HCT116 (cell line): ENCODE measurements around the gene PNPLA6. TPM values are rescaled to one million over a fixed set of nuclear protein-coding genes. Genes with fewer than 3 reads are reported as not detected.

Source experiments
- ATAC-seq: fragments of 200-7000 bp; cut with Tn5 transposase; 2 replicates; pipeline ENCODE4 v1.9.1; 2020; ENCODE audit warnings: mild to moderate bottlenecking, moderate library complexity
- BruUV-seq: library from RNA; stranded (reverse); fragments of 400-500 nt; replicated peaks from 2 replicates; lab custom pipeline; 2021; lab: Mats Ljungman, UMichigan
- CTCF ChIA-PET: fragments of 300-600 bp; sonication (Branson Sonifier 250); formaldehyde crosslinking; loops from one replicate; lab custom pipeline; 2021; ENCODE audit warnings: antibody characterized with exemption; lab: Charles Lee
- POLR2A ChIA-PET: fragments of 300-600, 350-600 bp; sonication (Branson Sonifier 250); formaldehyde crosslinking; loops from one replicate; lab custom pipeline; 2021; ENCODE audit warnings: antibody characterized with exemption; lab: Charles Lee
- RAD21 ChIA-PET, 2 experiments: fragments of 300-600 bp; sonication (Branson Sonifier 250); formaldehyde crosslinking; loops; one replicate each; lab custom pipeline; 2023; ENCODE audit warnings: low total read pairs in 2 of 2; ENCODE audit not compliant: uncharacterized antibody in 2 of 2, unreplicated experiment in 2 of 2, low non-redundant PET in 1 of 2; lab: Charles Lee
- DNase-seq: peaks from one replicate; pipeline ENCODE4 v3.0.0-alpha.2; 2010; ENCODE audit warnings: low read depth, low spot score
- H2AFZ ChIP-seq: fragments of 200-600 bp; shearing (Covaris generic), sonication (generic); 2 replicates; pipeline ENCODE4 v1.6.1; 2017; ENCODE audit warnings: low read depth, mixed run types, mixed read lengths, antibody characterized with exemption, low read length; ENCODE audit not compliant: poor library complexity, severe bottlenecking
- H3K27ac ChIP-seq: 2 replicates; pipeline ENCODE4 v1.5.1; 2012; ENCODE audit warnings: low read depth, low read length
- H3K27me3 ChIP-seq: fragments of 200-600 bp; sonication (generic); 2 replicates; pipeline ENCODE4 v1.6.1; 2016; ENCODE audit warnings: mixed run types, low read length, mixed read lengths; ENCODE audit not compliant: insufficient read depth
- H3K36me3 ChIP-seq, 2 experiments: fragments of 200-500 bp in 1 of 2; fragments of 200-600 bp in 1 of 2; sonication (Bioruptor generic) in 1 of 2; sonication (generic) in 1 of 2; 2 replicates each; pipeline versions ENCODE4 v1.5.1 to v1.6.1; 2014 to 2016; ENCODE audit warnings: low read length in 2 of 2, inconsistent platforms in 1 of 2, mixed read lengths in 1 of 2, mixed run types in 1 of 2; ENCODE audit not compliant: insufficient read depth in 2 of 2, control insufficient read depth in 1 of 2
- H3K4me1 ChIP-seq, 2 experiments: fragments of 200-600 bp in 1 of 2; sonication (generic) in 1 of 2; 2 replicates each; pipeline versions ENCODE4 v1.5.1 to v1.6.1; 2012 to 2017; ENCODE audit warnings: low read length in 2 of 2, inconsistent platforms in 1 of 2, mild to moderate bottlenecking in 1 of 2, mixed read lengths in 1 of 2, mixed run types in 1 of 2, moderate library complexity in 1 of 2; ENCODE audit not compliant: insufficient read depth in 2 of 2, control insufficient read depth in 1 of 2
- H3K4me2 ChIP-seq: fragments of 200-600 bp; sonication (generic); 2 replicates; pipeline ENCODE4 v1.6.1; 2017; ENCODE audit warnings: mixed run types, low read length, mixed read lengths
- H3K4me3 ChIP-seq, 2 experiments: fragments of 200-600 bp in 1 of 2; sonication (generic) in 1 of 2; replicated peaks in 1 of 2; 2 replicates each; pipeline ENCODE4 v1.5.1; 2011 to 2016; ENCODE audit warnings: low read length in 2 of 2, control low read depth in 1 of 2, low read depth in 1 of 2, mild to moderate bottlenecking in 1 of 2, mixed read lengths in 1 of 2, mixed run types in 1 of 2
- H3K79me2 ChIP-seq: fragments of 200-600 bp; sonication (generic); 2 replicates; pipeline ENCODE4 v1.6.1; 2017; ENCODE audit warnings: mild to moderate bottlenecking, mixed run types, low read length, moderate library complexity, mixed read lengths; ENCODE audit not compliant: insufficient read depth
- H3K9ac ChIP-seq: fragments of 200-600 bp; sonication (generic); 2 replicates; pipeline ENCODE4 v1.6.1; 2016; ENCODE audit warnings: low read length, mixed read lengths
- H3K9me2 ChIP-seq: fragments of 200-600 bp; sonication (generic), shearing (Covaris generic); 2 replicates; pipeline ENCODE4 v1.6.1; 2017; ENCODE audit warnings: mixed run types, mild to moderate bottlenecking, moderate library complexity; ENCODE audit not compliant: insufficient read depth
- H3K9me3 ChIP-seq, 2 experiments: fragments of 200-500 bp in 1 of 2; fragments of 200-600 bp in 1 of 2; sonication (Bioruptor generic) in 1 of 2; sonication (generic) in 1 of 2; 2 replicates each; pipeline ENCODE4 v1.6.1; 2014 to 2017; ENCODE audit warnings: low read length in 2 of 2, mixed read lengths in 2 of 2, inconsistent platforms in 1 of 2, low read depth in 1 of 2, mild to moderate bottlenecking in 1 of 2, mixed run types in 1 of 2, moderate library complexity in 1 of 2; ENCODE audit not compliant: control insufficient read depth in 1 of 2, insufficient read depth in 1 of 2
- H4K20me1 ChIP-seq: fragments of 200-600 bp; sonication (generic), shearing (Covaris generic); 2 replicates; pipeline ENCODE4 v1.6.1; 2017; ENCODE audit warnings: mixed run types, mild to moderate bottlenecking, moderate library complexity; ENCODE audit not compliant: insufficient read depth
- EZH2 ChIP-seq: fragments of 200-600 bp; sonication (generic); IDR thresholded peaks from 2 replicates; pipeline ENCODE4 v1.6.1; 2017; ENCODE audit warnings: antibody characterized with exemption, mixed run types
- FOSL1 ChIP-seq: IDR thresholded peaks from 2 replicates; pipeline ENCODE4 v1.6.1; 2012; ENCODE audit warnings: low read depth
- POLR2A ChIP-seq: IDR thresholded peaks from 2 replicates; pipeline ENCODE4 v1.7.0; 2011; ENCODE audit warnings: borderline replicate concordance; ENCODE audit not compliant: insufficient read depth, insufficient read length; ENCODE audit errors: extremely low read depth
- RAD21 ChIP-seq: IDR thresholded peaks from 2 replicates; pipeline ENCODE4 v1.6.1; 2012; ENCODE audit warnings: low read depth, mild to moderate bottlenecking
- REST ChIP-seq: IDR thresholded peaks from 2 replicates; pipeline ENCODE4 v1.6.1; 2012; ENCODE audit warnings: low read depth
- SP1 ChIP-seq: IDR thresholded peaks from 2 replicates; pipeline ENCODE4 v1.6.1; 2012; ENCODE audit warnings: low read depth
- ZBTB33 ChIP-seq: IDR thresholded peaks from 2 replicates; pipeline ENCODE4 v1.6.1; 2011; ENCODE audit warnings: mild to moderate bottlenecking, low read length, moderate library complexity; ENCODE audit not compliant: insufficient replicate concordance; ENCODE audit errors: extremely low read depth
- ZFX ChIP-seq: fragments of 450-650 bp; IDR thresholded peaks from 2 replicates; pipeline ENCODE4 v1.6.1; 2017
- ZNF274 ChIP-seq: fragments of 200-500 bp; sonication (Bioruptor generic); IDR thresholded peaks from 2 replicates; pipeline ENCODE4 v1.6.1; 2014; ENCODE audit warnings: mild to moderate bottlenecking, low read depth, low read length, inconsistent platforms
- intact Hi-C: fragments of 100-400 bp; cut with micrococcal nuclease; formaldehyde crosslinking; loops from 2 replicates; pipeline ENCODE4 v1.10.0; 2022
- total RNA-seq: library from RNA; stranded (reverse); gene quantifications from one replicate; pipeline ENCODE4 v1.2.1, GENCODE V29; 2021; ENCODE audit not compliant: unreplicated experiment

Gene PNPLA6
- total RNA-seq, 1 experiment from 2014 or later, result 159 TPM

DNA sequence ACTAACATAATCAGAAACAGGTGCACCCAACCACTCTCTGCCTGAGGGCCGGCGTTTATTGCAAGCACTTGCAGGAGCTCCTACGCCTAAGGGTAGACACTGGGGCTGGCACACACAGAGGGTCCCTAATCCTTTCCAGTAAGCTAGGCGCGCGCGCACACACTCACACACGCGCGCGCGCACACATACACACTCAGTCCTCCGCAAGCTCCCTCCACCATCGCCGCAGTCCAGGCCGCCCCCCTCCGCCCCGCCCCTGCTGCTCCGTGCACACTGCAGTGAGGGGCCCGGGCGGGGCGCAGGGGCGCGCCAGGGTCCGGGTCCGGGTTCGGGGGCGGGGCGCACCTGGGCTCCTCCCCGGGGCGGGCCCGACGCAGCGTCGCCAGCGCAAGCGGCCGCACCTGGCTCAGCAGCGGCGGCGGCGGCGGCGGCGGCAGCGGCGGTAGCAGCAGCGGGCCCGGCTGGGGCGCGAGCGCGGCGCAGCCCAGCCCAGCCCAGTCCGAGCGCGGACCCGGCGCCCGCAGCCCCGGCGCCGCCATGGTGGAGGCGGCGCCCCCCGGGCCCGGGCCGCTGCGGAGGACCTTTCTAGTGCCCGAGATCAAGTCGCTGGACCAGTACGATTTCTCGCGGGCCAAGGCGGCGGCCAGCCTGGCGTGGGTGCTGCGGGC lies 60.1 kb downstream of the PNPLA6 start, which contains the start of gene CAMSAP3 (continued):
- TF ChIP-seq ZBTB33, result no peak
- no peak for TF ChIP-seq EZH2
- TF ChIP-seq SP1, result no peak
- peak; percentile 53 for TF ChIP-seq POLR2A
- TF ChIP-seq, all 23 proteins: peak for 2

DNA sequence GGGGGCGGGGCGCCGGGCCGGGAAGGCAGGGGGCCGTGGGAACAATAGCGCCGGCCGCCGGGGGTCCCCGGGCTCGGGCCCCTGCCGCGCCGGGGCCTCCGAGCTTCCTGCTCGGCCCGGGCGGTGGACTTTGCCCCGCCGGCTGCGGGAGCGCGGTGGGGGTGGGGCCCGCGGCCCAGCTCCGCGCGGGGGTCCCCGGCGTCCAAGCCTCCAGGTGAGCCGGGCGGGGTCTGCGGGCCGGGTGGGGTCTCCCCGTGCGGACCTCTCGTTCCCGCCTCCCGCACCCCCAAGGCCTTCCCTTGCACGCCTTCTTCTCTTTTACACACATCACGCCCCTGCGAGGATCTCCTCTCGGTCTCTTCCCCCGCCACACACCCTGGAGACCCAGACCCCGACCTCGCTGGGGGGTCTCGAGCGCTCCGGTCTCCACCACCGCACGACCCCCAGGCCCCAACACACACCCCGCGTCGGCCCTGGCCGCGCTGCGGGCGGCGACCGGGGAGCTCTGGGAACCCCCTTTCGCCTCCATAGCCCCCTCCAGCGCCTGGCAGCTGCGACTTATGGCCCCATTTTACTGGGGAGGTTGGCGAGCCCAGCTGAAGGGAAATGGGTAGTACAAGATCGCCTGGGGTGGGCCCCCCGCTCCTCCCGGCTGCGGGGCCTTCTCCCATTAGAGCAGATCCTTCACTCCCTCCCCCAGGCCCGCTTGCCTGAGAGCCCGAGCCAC lies 60.9 kb downstream of the PNPLA6 start:
- Histone ChIP-seq H3K4me2 (peak overlapping the region; percentile 93), H3K9me3 (no peaks in the 10 kb centered on the region), H2AFZ (no peak overlapping the region), H3K4me1 (peaks cover 4 to 16% of the 10 kb centered on the region in 2 experiments)
- BruUV-seq, result no TSS peak
- TF ChIP-seq REST (no peak), ZBTB33 (no peak), ZFX (peak; percentile 23; the same call in 1 of the 2 replicates), POLR2A (no peak), FOSL1 (no peak), RAD21 (no peak), ZNF274 (no peak)
- TF ChIP-seq, all 23 proteins: peak for 1
- H3K4me3 ChIP-seq, result peak overlapping the region; percentile 64 to 69
- POLR2A ChIA-PET, result interaction anchor here (2.1 kb wide), 1 partner anchor 9 kb away, joined by 10 read pairs; no protein-coding TSS in a partner anchor
- intact Hi-C loops, result no loop called here
- H3K27me3 ChIP-seq, result no peaks in the 10 kb centered on the region
- peak overlapping the region; percentile 35; the same call in 1 of the 2 replicates for H3K27ac ChIP-seq
- CTCF ChIA-PET, result interaction anchor here (1.1 to 1.4 kb wide), 2 partner anchors 28 to 84 kb away, joined by 3 to 6 read pairs; partner anchors contain the start of gene TRAPPC5
- peaks cover 3% of the 10 kb centered on the region; the same call in 1 of the 2 replicates for H3K9me2 ChIP-seq
- RAD21 ChIA-PET, result interaction anchor here in 1 of 2 experiments (1.4 kb wide), 1 partner anchor 28 kb away, joined by 3 read pairs; no protein-coding TSS in a partner anchor
- ATAC-seq, result no peak
- DNase-seq, result no peak
- peak overlapping the region; percentile 65 for H3K9ac ChIP-seq
- H3K79me2 ChIP-seq, result peaks cover 27% of the 10 kb centered on the region
- no peaks in the 10 kb centered on the region for H4K20me1 ChIP-seq
- H3K36me3 ChIP-seq, result no peaks in the 10 kb centered on the region
